ENCODE results near the gene PRPSAP1. TPM values are rescaled to one million over a fixed set of nuclear protein-coding genes. Genes with fewer than 3 reads are reported as not detected.

Gene PRPSAP1
- total and polyA plus RNA-seq, 7 donors: 34.7 to 70.3 (median 40.7) TPM

GRCh38 chr17:76356803-76357456, 3.2 kb upstream of the PRPSAP1 start:
- no peaks in the 10 kb centered on the region for H3K36me3 ChIP-seq
- no peak for TF ChIP-seq POLR2AphosphoS5 (IDR thresholded peaks at IDR 0.05)
- no peak for TF ChIP-seq POLR2A (IDR thresholded peaks at IDR 0.05)
- no peak for TF ChIP-seq CTCF (IDR thresholded peaks at IDR 0.05)
- TF ChIP-seq EP300 (IDR thresholded peaks at IDR 0.05): no peak
- WGBS, 2 donors: 17 to 64% methylated on average over 12 of the region's 12 CpGs
- no peak for DNase-seq
- no peaks in the 10 kb centered on the region for H3K27me3 ChIP-seq
- H3K4me1 ChIP-seq: peaks cover 3 to 20% (median 17%) of the 10 kb centered on the region in 4 donors
- no peaks in the 10 kb centered on the region for H3K9me3 ChIP-seq
- no peak overlapping the region for H3K27ac ChIP-seq
- intact Hi-C loops (cut with DNase I): no loop called here
- no peak overlapping the region for H3K4me3 ChIP-seq

GRCh38 chr17:76354747-76355310, 1.1 kb upstream of the PRPSAP1 start:
- Histone ChIP-seq H3K4me3 (peak overlapping the region in 2 of 4 donors; percentile 85 to 98), H3K27me3 (no peaks in the 10 kb centered on the region), H3K9me3 (no peaks in the 10 kb centered on the region), H3K4me1 (peaks cover 3 to 21% (median 18%) of the 10 kb centered on the region in 4 donors), H3K27ac (no peak overlapping the region), H3K36me3 (no peaks in the 10 kb centered on the region)
- 66 to 70% methylated on average over 13 of the region's 13 CpGs for WGBS, 2 donors
- DNase-seq: no peak
- no peak for TF ChIP-seq POLR2AphosphoS5 (IDR thresholded peaks at IDR 0.05)
- no peak for TF ChIP-seq EP300 (IDR thresholded peaks at IDR 0.05)
- no peak for TF ChIP-seq CTCF (IDR thresholded peaks at IDR 0.05)
- TF ChIP-seq POLR2A (IDR thresholded peaks at IDR 0.05): no peak
- intact Hi-C loops (cut with DNase I): no loop called here

GRCh38 chr17:76354317-76354729, 607 bp upstream of the PRPSAP1 start:
- Histone ChIP-seq H3K9me3 (no peaks in the 10 kb centered on the region), H3K36me3 (no peaks in the 10 kb centered on the region), H3K27ac (peak overlapping the region; percentile 79 to 89 (median 86)), H3K4me3 (peak overlapping the region; percentile 72 to 98 (median 86)), H3K4me1 (peaks cover 3 to 21% (median 18%) of the 10 kb centered on the region in 4 donors), H3K27me3 (no peaks in the 10 kb centered on the region)
- TF ChIP-seq EP300 (IDR thresholded peaks at IDR 0.05) (no peak), POLR2A (IDR thresholded peaks at IDR 0.05) (no peak)
- WGBS, 2 donors: 1% methylated on average over 18 of the region's 18 CpGs
- no peak for DNase-seq
- intact Hi-C loops (cut with DNase I): no loop called here

- no peaks in the 10 kb centered on the region for H3K9me3 ChIP-seq
- peaks cover 0 to 4% (median under 1%) of the 10 kb centered on the region in 4 donors for H3K36me3 ChIP-seq
- peak overlapping the region; percentile 79 to 89 (median 86) for H3K27ac ChIP-seq
- H3K4me3 ChIP-seq: peak overlapping the region; percentile 72 to 98 (median 86)
- intact Hi-C loops (cut with DNase I): loop anchor here (1.0 kb wide), 1 partner anchor 31 kb away; the partner anchor contains the start of gene SPHK1
- H3K4me1 ChIP-seq: peaks cover 3 to 21% (median 18%) of the 10 kb centered on the region in 4 donors
- peak; percentile 68 for DNase-seq
- TF ChIP-seq POLR2AphosphoS5 (IDR thresholded peaks at IDR 0.05): no peak
- no peak for TF ChIP-seq EP300 (IDR thresholded peaks at IDR 0.05)
- TF ChIP-seq POLR2A (IDR thresholded peaks at IDR 0.05): no peak
- TF ChIP-seq CTCF (IDR thresholded peaks at IDR 0.05): no peak
- no peaks in the 10 kb centered on the region for H3K27me3 ChIP-seq
- 0 to 1% methylated on average over 51 of the region's 51 CpGs for WGBS, 2 donors
Measured at GRCh38 chr17:76353004-76353598, 615 bp downstream of the PRPSAP1 start.

- H3K4me3 ChIP-seq: no peak overlapping the region
- no peaks in the 10 kb centered on the region for H3K27me3 ChIP-seq
- peaks cover 5 to 17% (median 11%) of the 10 kb centered on the region in 4 donors for H3K36me3 ChIP-seq
- WGBS, 2 donors: 72 to 84% methylated on average over 9 of the region's 9 CpGs
- no peak for TF ChIP-seq CTCF (IDR thresholded peaks at IDR 0.05)
- TF ChIP-seq POLR2A (IDR thresholded peaks at IDR 0.05): no peak
- TF ChIP-seq EP300 (IDR thresholded peaks at IDR 0.05): no peak
- no peaks in the 10 kb centered on the region for H3K9me3 ChIP-seq
- no peak for DNase-seq
- H3K4me1 ChIP-seq: peaks cover 3 to 21% (median 18%) of the 10 kb centered on the region in 4 donors
- intact Hi-C loops (cut with DNase I): no loop called here
- no peak overlapping the region for H3K27ac ChIP-seq
Measured at GRCh38 chr17:76351526-76352071, 2.1 kb downstream of the PRPSAP1 start.

All from sigmoid colon (tissue), 7 donors.